Measurements from ENCODE around the gene CASR.
"Not testable (repeated sequence)": the region's sequence is repeated elsewhere in the genome, so short reads cannot be mapped to it uniquely, and the experiment has no call there.

The CASR gene

DNA sequence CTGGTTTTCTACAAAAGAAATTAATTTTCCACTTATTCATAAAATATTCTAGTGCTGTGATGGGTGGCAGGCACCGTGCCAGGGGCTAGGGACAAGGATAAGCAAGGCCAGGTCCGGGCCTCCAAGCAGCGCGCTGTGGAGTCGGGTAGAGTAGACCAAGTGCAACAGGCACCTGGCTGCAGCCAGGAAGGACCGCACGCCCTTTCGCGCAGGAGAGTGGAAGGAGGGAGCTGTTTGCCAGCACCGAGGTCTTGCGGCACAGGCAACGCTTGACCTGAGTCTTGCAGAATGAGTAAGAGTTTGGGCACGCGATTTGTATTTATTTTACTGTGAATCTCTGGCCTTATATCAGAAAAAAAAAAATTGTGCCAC lies at the start of gene CASR:
Gene CASR, plus strand, starts transcription at position 148 of the 372 bp plus-strand sequence. CDS start 70,522 bp downstream, outside the sequence.
- DNase-seq (ENCODE audit: low spot score) (no peak), FAIRE-seq (no peak)

DNA sequence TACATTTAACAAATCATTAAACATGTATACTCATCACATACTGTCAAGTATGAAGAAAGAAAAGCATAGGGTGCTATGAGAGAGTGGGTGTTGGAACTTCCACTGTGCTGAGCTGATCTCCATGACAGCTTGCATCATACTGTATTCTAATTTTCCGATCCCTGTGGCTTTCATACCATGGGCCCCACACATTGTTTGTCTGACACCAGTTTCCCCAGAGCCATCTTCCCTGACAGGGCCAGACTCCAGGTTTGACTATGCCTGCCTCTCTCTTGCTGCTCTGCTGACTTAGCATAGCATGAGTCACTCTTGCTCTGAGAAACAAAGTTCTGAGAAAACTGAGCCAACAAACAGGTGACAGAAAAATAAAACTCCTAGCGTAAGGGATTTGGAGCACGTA lies 37.0 kb upstream of the CASR start:
- DNase-seq (ENCODE audit: low spot score) = no peak
- FAIRE-seq = no peak

DNA sequence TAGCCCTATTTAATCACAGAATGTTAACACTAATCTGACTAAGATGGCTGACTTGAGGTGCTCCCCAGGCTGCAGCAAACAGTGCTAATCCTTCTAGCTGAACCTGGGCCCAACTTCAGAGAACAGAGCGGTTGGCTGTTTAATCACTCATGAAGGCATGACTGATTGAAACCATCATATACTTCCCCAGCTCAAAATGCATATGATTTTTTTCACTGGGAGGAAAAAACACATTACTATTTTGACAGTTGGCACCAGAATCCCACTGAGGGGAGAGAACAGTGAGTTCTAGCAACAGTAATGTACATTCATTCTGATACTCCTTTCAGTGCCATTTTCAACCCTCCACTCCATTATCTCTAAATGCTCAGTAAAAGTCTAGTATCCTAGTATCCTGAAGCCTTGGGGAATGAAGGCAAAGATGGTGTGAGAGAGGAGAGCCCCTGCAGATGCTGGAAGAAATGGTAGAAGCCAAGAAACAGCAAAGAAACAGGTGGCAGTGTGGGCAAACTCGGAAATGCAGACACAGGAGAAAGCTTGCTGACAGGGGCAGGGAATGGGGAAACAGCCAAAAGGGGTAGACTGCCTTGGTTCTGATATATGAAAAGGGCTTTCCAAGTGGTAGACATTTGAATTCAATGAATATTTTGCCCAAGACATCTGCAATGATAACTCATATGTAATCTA lies 34.4 kb upstream of the CASR start:
- DNase-seq (ENCODE audit: low spot score) = no peak
- no peak for FAIRE-seq

DNA sequence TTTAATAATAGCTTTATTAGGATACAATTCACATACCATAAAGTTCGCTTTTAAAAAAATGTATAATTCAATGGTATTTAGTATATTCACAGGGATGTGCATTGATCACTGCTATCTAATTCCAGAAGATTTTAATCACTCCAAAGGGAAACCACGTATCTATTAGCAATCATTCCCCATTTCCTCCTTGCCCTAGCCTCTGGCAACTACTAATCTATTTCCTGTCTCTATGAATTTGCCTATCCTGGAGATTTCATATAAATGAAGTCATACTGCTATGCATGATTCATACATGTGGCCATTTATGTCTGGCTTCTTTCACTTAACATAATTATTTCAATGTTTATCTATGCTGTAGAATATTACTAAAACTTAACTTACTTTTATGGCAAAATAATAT lies 32.0 kb upstream of the CASR start:
- DNase-seq (ENCODE audit: low spot score) (no peak), FAIRE-seq (no peak)

GRCh38 chr3:122164983-122165382 lies 18.5 kb upstream of the CASR start:
- DNase-seq (ENCODE audit: low spot score); FAIRE-seq: not testable (repeated sequence)

- FAIRE-seq (no peak), DNase-seq (ENCODE audit: low spot score) (no peak)
Measured at GRCh38 chr3:122167630-122168029, 15.8 kb upstream of the CASR start.

DNA sequence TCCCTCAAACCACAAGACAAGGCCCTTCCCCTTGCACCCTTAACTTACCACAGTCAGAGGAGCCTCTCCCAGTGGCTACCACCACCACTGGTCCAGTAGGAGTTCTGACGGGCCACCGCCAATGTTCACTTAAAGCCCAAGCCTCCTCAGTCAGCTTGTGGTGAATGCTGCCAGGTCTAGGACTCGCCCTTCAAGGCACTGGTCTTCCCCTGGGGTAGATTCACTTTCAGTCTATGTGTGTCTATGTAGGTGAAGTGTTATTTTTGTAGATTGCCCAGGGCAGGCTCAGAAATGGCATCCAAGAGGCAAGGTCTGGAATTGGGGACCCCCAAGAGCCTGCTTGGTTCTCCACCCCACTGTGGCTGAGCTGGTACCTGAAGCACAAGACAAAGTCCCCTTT lies 15.4 kb upstream of the CASR start:
- FAIRE-seq = no peak
- no peak for DNase-seq (ENCODE audit: low spot score)

- DNase-seq (ENCODE audit: low spot score) = no peak
- no peak for FAIRE-seq
Measured at GRCh38 chr3:122169911-122170310, 13.6 kb upstream of the CASR start.

- FAIRE-seq; DNase-seq (ENCODE audit: low spot score): not testable (repeated sequence)
Measured at GRCh38 chr3:122171361-122171760, 12.1 kb upstream of the CASR start.

DNA sequence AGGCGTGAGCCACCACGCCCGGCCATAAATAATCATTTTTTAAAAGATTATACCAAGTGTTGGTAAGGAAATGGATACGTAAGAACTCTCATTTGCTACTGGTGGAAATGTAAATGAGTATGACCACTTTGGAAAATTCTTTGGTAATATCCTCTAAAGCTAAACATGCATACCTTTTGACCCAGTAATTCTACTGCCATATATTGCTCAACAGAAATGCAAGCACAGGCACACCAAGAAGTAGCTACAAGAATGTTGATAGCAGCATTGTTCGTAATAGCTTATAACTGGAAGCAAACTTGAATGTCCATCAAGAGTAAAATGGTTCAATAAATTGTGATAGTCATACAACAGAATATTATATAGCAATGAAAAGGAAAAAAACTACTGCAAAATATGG lies 4.8 kb upstream of the CASR start:
- DNase-seq (ENCODE audit: low spot score) = no peak
- FAIRE-seq = no peak

DNA sequence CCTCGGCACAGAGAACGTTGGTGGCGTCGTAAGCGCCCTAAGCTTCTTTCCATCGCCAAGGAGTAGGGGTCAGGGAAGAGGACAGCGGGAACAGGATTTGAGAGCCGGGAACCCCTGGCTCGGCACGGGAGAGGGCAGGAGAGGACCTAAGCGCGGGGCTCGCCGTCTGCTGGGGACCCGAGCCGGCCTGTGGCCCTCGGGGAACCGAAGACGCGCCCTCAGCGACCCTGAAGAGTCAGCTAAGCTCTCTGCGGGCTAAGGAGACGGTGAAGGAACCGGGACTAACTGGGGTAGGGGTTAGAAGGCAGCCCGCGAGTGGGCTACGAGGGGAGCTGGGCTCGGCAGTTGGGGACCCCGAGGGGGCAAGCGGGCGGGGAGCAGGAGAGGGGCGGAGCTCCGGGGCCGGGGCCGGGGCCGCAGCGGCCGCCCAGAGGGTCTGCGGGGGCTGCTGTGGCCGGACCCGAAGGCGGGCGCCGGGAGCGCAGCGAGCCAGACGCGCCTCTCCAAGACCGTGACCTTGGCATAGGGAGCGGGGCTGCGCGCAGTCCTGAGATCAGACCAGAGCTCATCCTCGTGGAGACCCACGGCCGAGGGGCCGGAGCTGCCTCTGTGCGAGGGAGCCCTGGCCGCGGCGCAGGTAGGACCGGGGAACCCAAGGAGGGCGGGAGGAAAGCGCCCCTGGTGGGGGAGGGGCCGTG lies 574 bp downstream of the CASR start:
- FAIRE-seq = no peak
- no peak for DNase-seq (ENCODE audit: low spot score)

DNA sequence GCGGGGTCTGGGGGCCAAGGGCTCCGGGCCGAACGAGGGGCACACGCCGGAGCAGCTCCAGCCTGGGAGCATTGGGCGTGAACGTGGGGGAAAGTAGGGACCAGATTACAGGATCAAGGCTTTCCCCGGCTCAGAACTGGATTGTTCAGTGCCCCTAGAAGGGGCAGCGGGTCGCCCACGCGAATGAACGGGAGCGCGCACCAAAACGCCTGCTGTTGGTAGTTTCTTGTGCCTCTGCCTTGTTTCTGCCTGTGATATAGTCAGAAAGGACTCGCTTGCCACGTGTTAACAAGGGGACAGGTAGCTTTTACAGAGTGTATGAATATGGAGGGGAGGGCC lies 1.1 kb downstream of the CASR start:
- no peak for FAIRE-seq
- DNase-seq (ENCODE audit: low spot score) = no peak

DNA sequence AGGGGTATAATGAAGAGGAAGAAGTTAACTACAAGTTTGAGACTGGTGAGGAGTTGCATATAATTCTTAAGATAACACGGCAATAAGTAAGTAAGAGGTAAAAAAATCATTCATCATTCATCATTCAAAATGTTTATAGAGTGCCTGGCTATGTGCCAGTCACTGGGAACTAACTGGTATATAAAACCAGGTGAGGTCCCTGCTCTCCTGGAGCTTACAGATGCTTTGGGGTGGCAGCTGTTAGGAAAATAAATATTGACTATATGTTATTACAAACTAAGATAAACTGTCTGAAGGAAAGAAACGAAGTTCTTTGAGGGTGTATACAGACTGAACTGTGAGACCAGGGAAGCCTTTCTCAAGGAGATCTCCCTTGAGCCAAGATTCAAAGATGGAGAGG lies 2.9 kb downstream of the CASR start:
- FAIRE-seq = no peak
- DNase-seq (ENCODE audit: low spot score) = no peak

DNA sequence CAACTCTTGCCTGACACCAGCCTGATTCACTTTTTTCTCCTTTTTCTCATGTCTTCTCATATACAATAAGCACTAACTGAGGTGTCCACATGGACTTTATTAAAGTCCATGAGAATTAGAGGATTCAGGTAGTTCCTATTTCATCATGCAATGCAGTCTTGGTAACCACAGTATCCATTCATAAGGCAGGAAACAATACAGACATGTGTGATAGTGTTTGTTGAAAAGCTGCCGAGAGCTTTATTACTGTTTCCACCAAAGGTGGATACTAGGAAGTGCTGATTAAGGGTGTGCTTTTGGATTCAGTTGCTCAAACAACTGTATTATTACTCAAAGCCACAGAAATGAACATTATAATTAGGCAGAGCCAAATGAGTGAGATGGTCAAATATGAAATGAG lies 5.3 kb downstream of the CASR start:
- no peak for DNase-seq (ENCODE audit: low spot score)
- FAIRE-seq = no peak

- DNase-seq (ENCODE audit: low spot score) = no peak
- FAIRE-seq = no peak
Measured at GRCh38 chr3:122189357-122189756, 5.9 kb downstream of the CASR start.

GRCh38 chr3:122190525-122190924 lies 7.1 kb downstream of the CASR start:
- no peak for FAIRE-seq
- DNase-seq (ENCODE audit: low spot score) = no peak

- DNase-seq (ENCODE audit: low spot score) (no peak), FAIRE-seq (no peak)
Measured at GRCh38 chr3:122198966-122199365, 15.5 kb downstream of the CASR start.

- no peak for FAIRE-seq
- no peak for DNase-seq (ENCODE audit: low spot score)
Measured at GRCh38 chr3:122199552-122199951, 16.1 kb downstream of the CASR start.

GRCh38 chr3:122200661-122201060 lies 17.2 kb downstream of the CASR start:
- DNase-seq (ENCODE audit: low spot score) (no peak), FAIRE-seq (no peak)

GRCh38 chr3:122201476-122201875 lies 18.0 kb downstream of the CASR start:
- DNase-seq (ENCODE audit: low spot score); FAIRE-seq: not testable (repeated sequence)

- DNase-seq (ENCODE audit: low spot score) (no peak), FAIRE-seq (no peak)
Measured at GRCh38 chr3:122208579-122208978, 25.1 kb downstream of the CASR start.

DNA sequence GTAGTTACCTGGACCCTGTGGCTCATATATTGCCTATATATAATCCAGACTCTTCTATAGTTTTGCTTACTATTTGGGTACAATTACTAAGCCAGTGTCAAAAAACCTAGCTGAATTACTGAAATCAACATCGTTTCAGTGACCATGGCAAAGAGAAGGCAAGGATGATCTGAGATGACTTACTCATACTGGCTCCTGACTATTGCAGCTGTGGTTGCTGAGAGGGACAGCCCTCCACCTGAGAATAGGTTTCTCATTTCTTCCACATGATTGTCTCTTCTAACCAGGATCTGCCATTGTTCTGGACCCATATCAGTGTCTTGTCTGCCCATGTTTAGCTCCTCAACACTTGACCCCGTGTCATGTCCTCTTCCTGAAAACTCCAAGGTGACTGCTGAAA lies 30.2 kb downstream of the CASR start:
- DNase-seq (ENCODE audit: low spot score) (no peak), FAIRE-seq (no peak)

DNA sequence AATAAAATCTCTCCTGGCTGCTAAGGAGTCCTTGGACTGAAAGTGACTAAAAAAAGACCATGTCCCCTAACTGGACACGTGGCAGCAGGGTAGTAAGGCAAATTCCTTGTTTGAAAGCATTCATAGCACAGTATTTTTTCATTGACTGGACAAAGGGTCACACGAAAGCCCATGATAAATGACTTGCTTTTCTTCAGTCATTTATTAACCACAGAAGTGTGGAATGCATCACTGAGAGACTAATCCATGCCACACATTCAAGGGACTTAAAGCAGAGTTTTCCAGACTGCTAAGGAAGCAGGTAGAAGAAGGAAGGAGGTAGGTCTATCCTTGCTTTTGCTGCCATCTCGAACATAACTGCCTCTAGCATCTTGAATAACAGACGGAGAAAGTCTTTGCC lies 31.2 kb downstream of the CASR start:
- DNase-seq (ENCODE audit: low spot score) (no peak), FAIRE-seq (no peak)

All from RCC 7860 (cell line).